ENCODE results near the gene PLIN4. TPM values are rescaled to one million over a fixed set of nuclear protein-coding genes. Genes with fewer than 3 reads are reported as not detected.
"Not testable (repeated sequence)": the region's sequence is repeated elsewhere in the genome, so short reads cannot be mapped to it uniquely, and the experiment has no call there.

Gene PLIN4
- total RNA-seq (under 1 TPM in 3 of 5 donors, not detected in 2; 0.06 to 0.16 (median 0.15) TPM), total RNA-seq (0 to 0.92 (median 0.14) reads per million in 29 experiments)
- total RNA-seq (2013): not detected

- DNase-seq (no peak), ATAC-seq (replicated peaks in 1 of 4) (no peak)
- no peaks in the 10 kb centered on the region for H3K36me3 ChIP-seq (ENCODE audit: control insufficient read depth in 2 of 2, extremely low read depth in 1 of 2, insufficient read depth in 1 of 2, low read length in 1 of 2)
- Mint-ChIP-seq H3K4me3 (no peak within 1 kb of the TSS), H3K36me3 (no peaks in the 10 kb centered on the region), H3K4me1 (no peaks in the 10 kb centered on the region), H3K27ac (peak within 1 kb of the TSS in 1 of 2 donors; percentile 65), H3K9me3 (no peaks in the 10 kb centered on the region), H3K27me3 (peaks cover 0 to 17% of the 10 kb centered on the region in 2 donors)
- CTCF ChIA-PET: no interaction called here
- H3K27me3 ChIP-seq (replicated peaks in 1 of 2; ENCODE audit: control insufficient read depth in 2 of 2, extremely low read depth in 1 of 2, insufficient read depth in 2 of 2, low read length in 1 of 2): peaks cover 0 to 39% of the 10 kb centered on the region in 2 experiments
- POLR2A ChIA-PET: no interaction called here
- H3K27ac ChIP-seq (ENCODE audit: low read length): no peak within 1 kb of the TSS
- H3K4me3 ChIP-seq (ENCODE audit: control insufficient read depth in 1 of 2, extremely low read depth in 1 of 2, low read length in 1 of 2): no peak within 1 kb of the TSS
- no peaks in the 10 kb centered on the region for H3K9me3 ChIP-seq
- H3K4me1 ChIP-seq (ENCODE audit: control insufficient read depth in 1 of 2, extremely low read depth in 1 of 2, insufficient read depth in 2 of 2, low read length in 2 of 2): no peaks in the 10 kb centered on the region
- 80% methylated on average over 34 of the region's 34 CpGs for WGBS (ENCODE audit: insufficient coverage)
Measured at GRCh38 chr19:4518345-4519171, at the start of gene PLIN4. Gene PLIN4, minus strand, starts transcription at chr19:4518486. Its CDS starts 214 bp downstream, at chr19:4518272.

GRCh38 chr19:4567584-4568071 is 49.3 kb upstream of the PLIN4 start:
- ChIA-PET CTCF (interaction anchor here in 1 of 2 donors (0.6 kb wide), 1 partner anchor 69 kb away, joined by 4 read pairs; no protein-coding TSS in a partner anchor), POLR2A (no interaction called here)
- Mint-ChIP-seq H3K36me3 (no peaks in the 10 kb centered on the region), H3K4me1 (no peaks in the 10 kb centered on the region), H3K9me3 (no peaks in the 10 kb centered on the region), H3K27ac (no peak overlapping the region), H3K27me3 (peaks cover 5 to 9% of the 10 kb centered on the region in 2 donors), H3K4me3 (no peak overlapping the region)
- H3K4me1 ChIP-seq (ENCODE audit: control insufficient read depth in 1 of 2, extremely low read depth in 1 of 2, insufficient read depth in 2 of 2, low read length in 2 of 2): no peaks in the 10 kb centered on the region
- no peaks in the 10 kb centered on the region for H3K9me3 ChIP-seq
- no peaks in the 10 kb centered on the region for H3K36me3 ChIP-seq (ENCODE audit: control insufficient read depth in 2 of 2, extremely low read depth in 1 of 2, insufficient read depth in 1 of 2, low read length in 1 of 2)
- peak in 32 of 35 experiments; percentile 15 to 69 (median 48) for DNase-seq
- 69% methylated on average over 13 of the region's 14 CpGs for WGBS (ENCODE audit: insufficient coverage)
- H3K27me3 ChIP-seq (replicated peaks in 1 of 2; ENCODE audit: control insufficient read depth in 2 of 2, extremely low read depth in 1 of 2, insufficient read depth in 2 of 2, low read length in 1 of 2): peaks cover 0 to 33% of the 10 kb centered on the region in 2 experiments
- H3K4me3 ChIP-seq (ENCODE audit: control insufficient read depth in 1 of 2, extremely low read depth in 1 of 2, low read length in 1 of 2): no peak overlapping the region
- H3K27ac ChIP-seq (ENCODE audit: low read length): no peak overlapping the region
- peak; percentile 54 to 72 (median 61) for ATAC-seq (replicated peaks in 1 of 4)

DNA sequence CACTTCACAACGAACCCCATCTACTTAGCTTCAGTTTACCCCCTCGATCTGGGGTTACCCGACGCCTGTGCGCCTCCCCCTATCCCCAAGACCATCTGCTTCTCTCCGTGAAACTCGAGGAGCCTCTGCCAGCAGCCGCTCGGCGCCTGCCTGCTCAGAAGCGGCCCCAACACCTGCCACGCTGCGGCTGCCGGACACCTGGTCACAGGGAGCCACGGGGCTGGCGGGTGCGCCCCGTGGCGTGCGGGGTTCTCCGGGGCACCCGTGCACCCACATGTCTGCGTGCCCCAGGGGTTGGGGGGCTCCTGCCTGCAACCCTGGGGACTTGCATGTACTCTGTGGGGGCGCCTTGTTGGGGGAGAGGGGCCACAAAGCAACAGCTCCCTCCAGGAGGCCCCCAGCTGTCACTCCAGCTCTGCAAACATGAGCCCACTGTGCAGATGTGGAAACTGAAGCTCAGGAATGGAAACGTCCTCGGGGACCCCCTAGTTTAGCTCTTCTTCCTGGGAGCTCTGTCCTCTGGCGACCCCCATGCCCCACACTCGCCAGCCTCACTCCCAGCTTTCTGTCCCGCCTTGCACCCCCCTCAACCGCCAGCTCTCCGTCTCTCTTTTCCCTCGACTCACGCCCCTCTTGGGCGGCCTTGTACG is 48.2 kb upstream of the PLIN4 start:
- WGBS (ENCODE audit: insufficient coverage): 83% methylated on average over 35 of the region's 35 CpGs
- Mint-ChIP-seq H3K4me1 (no peaks in the 10 kb centered on the region), H3K36me3 (no peaks in the 10 kb centered on the region), H3K27me3 (peaks cover 5 to 9% of the 10 kb centered on the region in 2 donors), H3K27ac (no peak overlapping the region), H3K9me3 (no peaks in the 10 kb centered on the region), H3K4me3 (no peak overlapping the region)
- Histone ChIP-seq H3K36me3 (ENCODE audit: control insufficient read depth in 2 of 2, extremely low read depth in 1 of 2, insufficient read depth in 1 of 2, low read length in 1 of 2) (no peaks in the 10 kb centered on the region), H3K27ac (ENCODE audit: low read length) (no peak overlapping the region), H3K9me3 (no peaks in the 10 kb centered on the region), H3K27me3 (replicated peaks in 1 of 2; ENCODE audit: control insufficient read depth in 2 of 2, extremely low read depth in 1 of 2, insufficient read depth in 2 of 2, low read length in 1 of 2) (peaks cover 0 to 32% of the 10 kb centered on the region in 2 experiments), H3K4me3 (ENCODE audit: control insufficient read depth in 1 of 2, extremely low read depth in 1 of 2, low read length in 1 of 2) (no peak overlapping the region), H3K4me1 (ENCODE audit: control insufficient read depth in 1 of 2, extremely low read depth in 1 of 2, insufficient read depth in 2 of 2, low read length in 2 of 2) (no peaks in the 10 kb centered on the region)
- ChIA-PET POLR2A (no interaction called here), CTCF (no interaction called here)
- DNase-seq (no peak), ATAC-seq (replicated peaks in 1 of 4) (no peak)

GRCh38 chr19:4563562-4563961 is 45.3 kb upstream of the PLIN4 start:
- H3K27me3 Mint-ChIP-seq; H3K4me3 ChIP-seq (ENCODE audit: control insufficient read depth in 1 of 2, extremely low read depth in 1 of 2, low read length in 1 of 2); H3K4me3 Mint-ChIP-seq; H3K36me3 ChIP-seq (ENCODE audit: control insufficient read depth in 2 of 2, extremely low read depth in 1 of 2, insufficient read depth in 1 of 2, low read length in 1 of 2); H3K36me3 Mint-ChIP-seq; CTCF ChIA-PET; H3K4me1 ChIP-seq (ENCODE audit: control insufficient read depth in 1 of 2, extremely low read depth in 1 of 2, insufficient read depth in 2 of 2, low read length in 2 of 2); POLR2A ChIA-PET; H3K4me1 Mint-ChIP-seq; H3K27ac ChIP-seq (ENCODE audit: low read length); H3K9me3 Mint-ChIP-seq; DNase-seq; ATAC-seq (replicated peaks in 1 of 4); H3K27ac Mint-ChIP-seq; H3K9me3 ChIP-seq: not testable (repeated sequence)
- WGBS (ENCODE audit: insufficient coverage): 17% methylated on average over 2 of the region's 5 CpGs
- H3K27me3 ChIP-seq (replicated peaks in 1 of 2; ENCODE audit: control insufficient read depth in 2 of 2, extremely low read depth in 1 of 2, insufficient read depth in 2 of 2, low read length in 1 of 2): peaks cover 0 to 35% of the 10 kb centered on the region in 2 experiments

GRCh38 chr19:4562085-4562484 is 43.8 kb upstream of the PLIN4 start:
- H3K27ac ChIP-seq (ENCODE audit: low read length); ATAC-seq (replicated peaks in 1 of 4); H3K4me3 Mint-ChIP-seq; POLR2A ChIA-PET; H3K4me1 Mint-ChIP-seq; CTCF ChIA-PET; H3K4me3 ChIP-seq (ENCODE audit: control insufficient read depth in 1 of 2, extremely low read depth in 1 of 2, low read length in 1 of 2); DNase-seq; H3K27me3 Mint-ChIP-seq; H3K36me3 Mint-ChIP-seq; H3K27ac Mint-ChIP-seq; H3K9me3 ChIP-seq; H3K4me1 ChIP-seq (ENCODE audit: control insufficient read depth in 1 of 2, extremely low read depth in 1 of 2, insufficient read depth in 2 of 2, low read length in 2 of 2); H3K36me3 ChIP-seq (ENCODE audit: control insufficient read depth in 2 of 2, extremely low read depth in 1 of 2, insufficient read depth in 1 of 2, low read length in 1 of 2); H3K9me3 Mint-ChIP-seq: not testable (repeated sequence)
- H3K27me3 ChIP-seq (replicated peaks in 1 of 2; ENCODE audit: control insufficient read depth in 2 of 2, extremely low read depth in 1 of 2, insufficient read depth in 2 of 2, low read length in 1 of 2): peaks cover 0 to 38% of the 10 kb centered on the region in 2 experiments
- WGBS (ENCODE audit: insufficient coverage): 21% methylated on average over 3 of the region's 7 CpGs

- POLR2A ChIA-PET: no interaction called here
- CTCF ChIA-PET: no interaction called here
- Histone ChIP-seq H3K36me3 (ENCODE audit: control insufficient read depth in 2 of 2, extremely low read depth in 1 of 2, insufficient read depth in 1 of 2, low read length in 1 of 2) (no peaks in the 10 kb centered on the region), H3K4me1 (ENCODE audit: control insufficient read depth in 1 of 2, extremely low read depth in 1 of 2, insufficient read depth in 2 of 2, low read length in 2 of 2) (peaks cover 0 to 4% of the 10 kb centered on the region in 2 experiments), H3K27ac (ENCODE audit: low read length) (no peak within 1 kb of the TSS), H3K27me3 (replicated peaks in 1 of 2; ENCODE audit: control insufficient read depth in 2 of 2, extremely low read depth in 1 of 2, insufficient read depth in 2 of 2, low read length in 1 of 2) (peaks cover 0 to 30% of the 10 kb centered on the region in 2 experiments), H3K4me3 (ENCODE audit: control insufficient read depth in 1 of 2, extremely low read depth in 1 of 2, low read length in 1 of 2) (no peak within 1 kb of the TSS), H3K9me3 (no peaks in the 10 kb centered on the region)
- WGBS (ENCODE audit: insufficient coverage): 38% methylated on average over 13 of the region's 13 CpGs
- no peak within 1 kb of the TSS for H3K4me3 Mint-ChIP-seq
- H3K36me3 Mint-ChIP-seq: no peaks in the 10 kb centered on the region
- ATAC-seq (replicated peaks in 1 of 4): no peak
- peaks cover 0 to 7% of the 10 kb centered on the region in 2 donors for H3K27me3 Mint-ChIP-seq
- DNase-seq: no peak
- H3K4me1 Mint-ChIP-seq: no peaks in the 10 kb centered on the region
- no peaks in the 10 kb centered on the region for H3K9me3 Mint-ChIP-seq
- no peak within 1 kb of the TSS for H3K27ac Mint-ChIP-seq
Measured at GRCh38 chr19:4559569-4559968, 41.3 kb upstream of the PLIN4 start, which contains the start of gene SEMA6B. Gene SEMA6B, minus strand, starts transcription at chr19:4559684. Its CDS starts 1,227 bp downstream, at chr19:4558457.

Measured in T-cell (primary cell).